Measurements from ENCODE around the gene ASB1. TPM values are rescaled to one million over a fixed set of nuclear protein-coding genes. Genes with fewer than 3 reads are reported as not detected.
"Not testable (repeated sequence)": the region's sequence is repeated elsewhere in the genome, so short reads cannot be mapped to it uniquely, and the experiment has no call there.

Gene ASB1
- total and polyA plus RNA-seq, 2 donors: 13.8 to 32.5 TPM

GRCh38 chr2:238438856-238439849, 12.4 kb downstream of the ASB1 start:
- 90% methylated on average over 24 of the region's 24 CpGs for WGBS
- no peaks in the 10 kb centered on the region for H3K4me1 ChIP-seq (ENCODE audit: control insufficient read depth in 2 of 2, insufficient read depth in 2 of 2, low read length in 2 of 2)
- no peak for DNase-seq (ENCODE audit: low read depth in 6 of 9, low spot score in 9 of 9)
- H3K4me3 ChIP-seq (ENCODE audit: low read length in 2 of 2): no peak overlapping the region
- no peak overlapping the region for H3K27ac ChIP-seq (ENCODE audit: low read depth in 1 of 2, low read length in 1 of 2)
- no peaks in the 10 kb centered on the region for H3K9me3 ChIP-seq (ENCODE audit: control insufficient read depth in 2 of 2, insufficient read depth in 1 of 2, low read length in 1 of 2)
- H3K36me3 ChIP-seq (ENCODE audit: control insufficient read depth in 2 of 2, insufficient read depth in 2 of 2, low read length in 1 of 2): peaks cover 42 to 54% of the 10 kb centered on the region in 2 donors
- H3K27me3 ChIP-seq (ENCODE audit: control insufficient read depth in 2 of 2, insufficient read depth in 1 of 2, low read length in 1 of 2): no peaks in the 10 kb centered on the region

GRCh38 chr2:238439917-238440316, 13.2 kb downstream of the ASB1 start:
- Histone ChIP-seq H3K27ac (ENCODE audit: low read depth in 1 of 2, low read length in 1 of 2) (no peak overlapping the region), H3K36me3 (ENCODE audit: control insufficient read depth in 2 of 2, insufficient read depth in 2 of 2, low read length in 1 of 2) (peaks cover 41 to 55% of the 10 kb centered on the region in 2 donors), H3K9me3 (ENCODE audit: control insufficient read depth in 2 of 2, insufficient read depth in 1 of 2, low read length in 1 of 2) (no peaks in the 10 kb centered on the region), H3K4me3 (ENCODE audit: low read length in 2 of 2) (no peak overlapping the region), H3K27me3 (ENCODE audit: control insufficient read depth in 2 of 2, insufficient read depth in 1 of 2, low read length in 1 of 2) (no peaks in the 10 kb centered on the region), H3K4me1 (ENCODE audit: control insufficient read depth in 2 of 2, insufficient read depth in 2 of 2, low read length in 2 of 2) (no peaks in the 10 kb centered on the region)
- 98% methylated on average over 2 of the region's 2 CpGs for WGBS
- DNase-seq (ENCODE audit: low read depth in 6 of 9, low spot score in 9 of 9): no peak

GRCh38 chr2:238440331-238440730, 13.6 kb downstream of the ASB1 start:
- no peak for DNase-seq (ENCODE audit: low read depth in 6 of 9, low spot score in 9 of 9)
- Histone ChIP-seq H3K9me3 (ENCODE audit: control insufficient read depth in 2 of 2, insufficient read depth in 1 of 2, low read length in 1 of 2) (no peaks in the 10 kb centered on the region), H3K27ac (ENCODE audit: low read depth in 1 of 2, low read length in 1 of 2) (no peak overlapping the region), H3K36me3 (ENCODE audit: control insufficient read depth in 2 of 2, insufficient read depth in 2 of 2, low read length in 1 of 2) (peaks cover 41 to 55% of the 10 kb centered on the region in 2 donors), H3K4me3 (ENCODE audit: low read length in 2 of 2) (no peak overlapping the region), H3K27me3 (ENCODE audit: control insufficient read depth in 2 of 2, insufficient read depth in 1 of 2, low read length in 1 of 2) (no peaks in the 10 kb centered on the region), H3K4me1 (ENCODE audit: control insufficient read depth in 2 of 2, insufficient read depth in 2 of 2, low read length in 2 of 2) (no peaks in the 10 kb centered on the region)
- 97% methylated on average over 4 of the region's 4 CpGs for WGBS

GRCh38 chr2:238440767-238441166, 14.0 kb downstream of the ASB1 start:
- no peak for DNase-seq (ENCODE audit: low read depth in 6 of 9, low spot score in 9 of 9)
- Histone ChIP-seq H3K27ac (ENCODE audit: low read depth in 1 of 2, low read length in 1 of 2) (no peak overlapping the region), H3K4me1 (ENCODE audit: control insufficient read depth in 2 of 2, insufficient read depth in 2 of 2, low read length in 2 of 2) (no peaks in the 10 kb centered on the region)

GRCh38 chr2:238441262-238442114, 14.8 kb downstream of the ASB1 start:
- Histone ChIP-seq H3K4me3 (ENCODE audit: low read length in 2 of 2) (no peak overlapping the region), H3K27me3 (ENCODE audit: control insufficient read depth in 2 of 2, insufficient read depth in 1 of 2, low read length in 1 of 2) (no peaks in the 10 kb centered on the region), H3K27ac (ENCODE audit: low read depth in 1 of 2, low read length in 1 of 2) (no peak overlapping the region), H3K9me3 (ENCODE audit: control insufficient read depth in 2 of 2, insufficient read depth in 1 of 2, low read length in 1 of 2) (no peaks in the 10 kb centered on the region), H3K36me3 (ENCODE audit: control insufficient read depth in 2 of 2, insufficient read depth in 2 of 2, low read length in 1 of 2) (peaks cover 46 to 60% of the 10 kb centered on the region in 2 donors), H3K4me1 (ENCODE audit: control insufficient read depth in 2 of 2, insufficient read depth in 2 of 2, low read length in 2 of 2) (no peaks in the 10 kb centered on the region)
- no peak for DNase-seq (ENCODE audit: low read depth in 6 of 9, low spot score in 9 of 9)
- 96% methylated on average over 17 of the region's 17 CpGs for WGBS

More at GRCh38 chr2:238440767-238441166, 14.0 kb downstream of the ASB1 start:
- Histone ChIP-seq H3K9me3 (ENCODE audit: control insufficient read depth in 2 of 2, insufficient read depth in 1 of 2, low read length in 1 of 2) (no peaks in the 10 kb centered on the region), H3K27me3 (ENCODE audit: control insufficient read depth in 2 of 2, insufficient read depth in 1 of 2, low read length in 1 of 2) (no peaks in the 10 kb centered on the region), H3K36me3 (ENCODE audit: control insufficient read depth in 2 of 2, insufficient read depth in 2 of 2, low read length in 1 of 2) (peaks cover 41 to 55% of the 10 kb centered on the region in 2 donors), H3K4me3 (ENCODE audit: low read length in 2 of 2) (no peak overlapping the region)
- 97% methylated on average over 11 of the region's 11 CpGs for WGBS

- H3K4me3 ChIP-seq (ENCODE audit: low read length in 2 of 2); DNase-seq (ENCODE audit: low read depth in 6 of 9, low spot score in 9 of 9); H3K27me3 ChIP-seq (ENCODE audit: control insufficient read depth in 2 of 2, insufficient read depth in 1 of 2, low read length in 1 of 2); H3K27ac ChIP-seq (ENCODE audit: low read depth in 1 of 2, low read length in 1 of 2); H3K4me1 ChIP-seq (ENCODE audit: control insufficient read depth in 2 of 2, insufficient read depth in 2 of 2, low read length in 2 of 2); H3K9me3 ChIP-seq (ENCODE audit: control insufficient read depth in 2 of 2, insufficient read depth in 1 of 2, low read length in 1 of 2): not testable (repeated sequence)
- H3K36me3 ChIP-seq (ENCODE audit: control insufficient read depth in 2 of 2, insufficient read depth in 2 of 2, low read length in 1 of 2): peaks cover 54 to 68% of the 10 kb centered on the region in 2 donors
- 94% methylated on average over 6 of the region's 6 CpGs for whole genome bisulfite sequencing
These were observed 15.5 kb downstream of the ASB1 start for GRCh38 chr2:238442257-238442656.

- WGBS: 99% methylated on average over 13 of the region's 13 CpGs
- peaks cover 0 to 3% of the 10 kb centered on the region in 2 donors for H3K4me1 ChIP-seq (ENCODE audit: control insufficient read depth in 2 of 2, insufficient read depth in 2 of 2, low read length in 2 of 2)
- H3K4me3 ChIP-seq (ENCODE audit: low read length in 2 of 2): no peak overlapping the region
- no peaks in the 10 kb centered on the region for H3K27me3 ChIP-seq (ENCODE audit: control insufficient read depth in 2 of 2, insufficient read depth in 1 of 2, low read length in 1 of 2)
- DNase-seq (ENCODE audit: low read depth in 6 of 9, low spot score in 9 of 9): no peak
- H3K9me3 ChIP-seq (ENCODE audit: control insufficient read depth in 2 of 2, insufficient read depth in 1 of 2, low read length in 1 of 2): no peaks in the 10 kb centered on the region
- H3K27ac ChIP-seq (ENCODE audit: low read depth in 1 of 2, low read length in 1 of 2): no peak overlapping the region
- peaks cover 72% of the 10 kb centered on the region in 2 donors for H3K36me3 ChIP-seq (ENCODE audit: control insufficient read depth in 2 of 2, insufficient read depth in 2 of 2, low read length in 1 of 2)
These were observed 17.5 kb downstream of the ASB1 start for GRCh38 chr2:238444242-238444641.

- Histone ChIP-seq H3K4me3 (ENCODE audit: low read length in 2 of 2) (no peak overlapping the region), H3K27ac (ENCODE audit: low read depth in 1 of 2, low read length in 1 of 2) (no peak overlapping the region), H3K4me1 (ENCODE audit: control insufficient read depth in 2 of 2, insufficient read depth in 2 of 2, low read length in 2 of 2) (peaks cover 0 to 3% of the 10 kb centered on the region in 2 donors), H3K9me3 (ENCODE audit: control insufficient read depth in 2 of 2, insufficient read depth in 1 of 2, low read length in 1 of 2) (no peaks in the 10 kb centered on the region), H3K36me3 (ENCODE audit: control insufficient read depth in 2 of 2, insufficient read depth in 2 of 2, low read length in 1 of 2) (peaks cover 70 to 72% of the 10 kb centered on the region in 2 donors), H3K27me3 (ENCODE audit: control insufficient read depth in 2 of 2, insufficient read depth in 1 of 2, low read length in 1 of 2) (no peaks in the 10 kb centered on the region)
- no peak for DNase-seq (ENCODE audit: low read depth in 6 of 9, low spot score in 9 of 9)
- 95% methylated on average over 17 of the region's 17 CpGs for whole genome bisulfite sequencing
These were observed 18.9 kb downstream of the ASB1 start for GRCh38 chr2:238445409-238446190.
